GM12878 (cell line): Measurements from ENCODE around the gene FTO.

Experiments used
- BRCA1 ChIP-seq: IDR thresholded peaks from 2 replicates; pipeline ENCODE4 v1.6.1; 2011; ENCODE audit warnings: low read depth, low read length, improper control_type of control experiment
- CREM ChIP-seq: IDR thresholded peaks from 2 replicates; pipeline ENCODE4 v1.6.1; 2014; ENCODE audit warnings: antibody characterized with exemption, low read depth
- CTCF ChIP-seq, 3 experiments: IDR thresholded peaks in 2 of 3; conservative IDR thresholded peaks in 1 of 3; 2 replicates each; pipeline ENCODE4 v1.5.1; 2011; ENCODE audit warnings: low read depth in 3 of 3, low read length in 3 of 3, mild to moderate bottlenecking in 3 of 3, control low read depth in 2 of 3, moderate library complexity in 2 of 3, inconsistent platforms in 1 of 3, mixed read lengths in 1 of 3; ENCODE audit not compliant: control insufficient read depth in 2 of 3, insufficient read depth in 1 of 3; ENCODE audit errors: extremely low read depth in 1 of 3
- KDM1A ChIP-seq: fragments of 200-600 bp; sonication (generic); IDR thresholded peaks from 2 replicates; pipeline ENCODE4 v1.6.1; 2016; ENCODE audit warnings: borderline replicate concordance
- LARP7 ChIP-seq: fragments of 450-650 bp; IDR thresholded peaks from 2 replicates; pipeline ENCODE4 v1.6.1; 2017; ENCODE audit warnings: mild to moderate bottlenecking
- REST ChIP-seq: IDR thresholded peaks from 2 replicates; pipeline ENCODE4 v1.6.1; 2012; ENCODE audit warnings: mild to moderate bottlenecking, low read depth, low read length

DNA sequence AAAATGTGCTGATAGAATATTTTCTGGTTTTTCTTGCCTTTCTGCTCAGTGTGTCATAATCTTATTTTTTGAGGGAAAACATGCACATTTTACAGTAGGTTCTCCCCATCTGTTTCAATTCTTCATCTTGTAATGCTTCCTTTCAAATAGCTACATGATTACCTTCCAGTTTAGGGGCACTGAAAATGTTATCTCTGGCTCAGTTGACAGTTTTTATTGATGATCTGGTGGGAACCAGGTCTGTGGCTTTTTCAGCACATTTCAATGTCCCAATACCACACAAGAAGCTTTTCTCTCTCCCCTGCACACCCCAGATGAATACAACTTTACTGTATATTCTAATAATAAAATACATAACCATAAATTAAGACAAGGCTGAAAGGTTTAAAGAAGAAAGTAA, 36.5 kb downstream of the FTO start:
- TF ChIP-seq CREM (no peak), REST (no peak), CTCF (IDR thresholded peaks at IDR 0.05 in 2 of 3, conservative IDR thresholded peaks at IDR 0.05 in 1 of 3; ENCODE audit: control insufficient read depth in 2 of 3, extremely low read depth in 1 of 3, insufficient read depth in 1 of 3, low read depth in 3 of 3, low read length in 3 of 3) (no peak), KDM1A (no peak), LARP7 (no peak), BRCA1 (no peak)
